ENCODE measurements around the gene SUGCT.

SUGCT gene

GRCh38 chr7:40421433-40421832 lies 286.6 kb downstream of the SUGCT start:
- no peaks in the 10 kb centered on the region for H4K20me1 ChIP-seq (ENCODE audit: insufficient read depth, low read length)
- H3K27me3 ChIP-seq (ENCODE audit: low read depth, low read length), result no peaks in the 10 kb centered on the region
- H3K4me1 ChIP-seq (ENCODE audit: low read length), result 0 out of 2 replicates have a peak, but pooled peaks cover 3% of the 10 kb centered on the region
- H3K9me3 ChIP-seq (ENCODE audit: insufficient read depth, low read length), result no peaks in the 10 kb centered on the region
- no peak overlapping the region for H3K4me2 ChIP-seq (ENCODE audit: low read length)
- H2AFZ ChIP-seq (ENCODE audit: low read depth, low read length), result no peak overlapping the region
- H3K79me2 ChIP-seq (ENCODE audit: low read length), result no peaks in the 10 kb centered on the region
- H3K36me3 ChIP-seq (replicated peaks; ENCODE audit: low read depth, low read length), result no peaks in the 10 kb centered on the region
- no peak for TF ChIP-seq EZH2phosphoT487 (IDR thresholded peaks at IDR 0.05; ENCODE audit: low read depth)
- TF ChIP-seq, protein P1, sequence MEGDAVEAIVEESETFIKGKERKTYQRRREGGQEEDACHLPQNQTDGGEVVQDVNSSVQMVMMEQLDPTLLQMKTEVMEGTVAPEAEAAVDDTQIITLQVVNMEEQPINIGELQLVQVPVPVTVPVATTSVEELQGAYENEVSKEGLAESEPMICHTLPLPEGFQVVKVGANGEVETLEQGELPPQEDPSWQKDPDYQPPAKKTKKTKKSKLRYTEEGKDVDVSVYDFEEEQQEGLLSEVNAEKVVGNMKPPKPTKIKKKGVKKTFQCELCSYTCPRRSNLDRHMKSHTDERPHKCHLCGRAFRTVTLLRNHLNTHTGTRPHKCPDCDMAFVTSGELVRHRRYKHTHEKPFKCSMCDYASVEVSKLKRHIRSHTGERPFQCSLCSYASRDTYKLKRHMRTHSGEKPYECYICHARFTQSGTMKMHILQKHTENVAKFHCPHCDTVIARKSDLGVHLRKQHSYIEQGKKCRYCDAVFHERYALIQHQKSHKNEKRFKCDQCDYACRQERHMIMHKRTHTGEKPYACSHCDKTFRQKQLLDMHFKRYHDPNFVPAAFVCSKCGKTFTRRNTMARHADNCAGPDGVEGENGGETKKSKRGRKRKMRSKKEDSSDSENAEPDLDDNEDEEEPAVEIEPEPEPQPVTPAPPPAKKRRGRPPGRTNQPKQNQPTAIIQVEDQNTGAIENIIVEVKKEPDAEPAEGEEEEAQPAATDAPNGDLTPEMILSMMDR (IDR thresholded peaks at IDR 0.05; ENCODE audit: low read depth, low read length), result no peak
- no peak overlapping the region for H3K27ac ChIP-seq (ENCODE audit: low read length)
- H3K9ac ChIP-seq (ENCODE audit: low read length), result no peak overlapping the region
- no peak overlapping the region for H3K4me3 ChIP-seq (ENCODE audit: low read length)

DNA sequence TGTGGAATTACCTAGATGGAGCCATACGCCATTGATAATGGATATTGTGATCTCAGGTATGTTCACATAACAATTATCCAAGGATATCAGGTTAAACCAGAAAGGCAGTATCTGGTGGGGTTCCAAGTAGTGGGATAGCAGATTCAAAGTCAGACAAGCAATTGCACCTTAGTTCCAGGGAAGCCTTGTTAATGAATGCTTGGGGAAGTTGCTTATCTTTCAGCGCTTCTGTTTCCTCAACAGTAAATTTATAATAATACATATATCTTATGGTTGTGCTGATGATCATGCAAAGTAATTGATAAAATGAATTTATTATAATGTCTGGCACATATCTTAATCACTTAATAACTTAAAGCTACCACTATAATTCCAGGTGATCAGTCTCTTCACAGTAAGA lies 290.9 kb downstream of the SUGCT start:
- Histone ChIP-seq H3K27me3 (ENCODE audit: low read depth, low read length) (no peaks in the 10 kb centered on the region), H3K4me1 (ENCODE audit: low read length) (0 out of 2 replicates have a peak, but pooled peaks cover 3% of the 10 kb centered on the region), H2AFZ (ENCODE audit: low read depth, low read length) (no peak overlapping the region), H3K4me3 (ENCODE audit: low read length) (no peak overlapping the region), H3K36me3 (replicated peaks; ENCODE audit: low read depth, low read length) (no peaks in the 10 kb centered on the region), H3K9me3 (ENCODE audit: insufficient read depth, low read length) (no peaks in the 10 kb centered on the region), H3K9ac (ENCODE audit: low read length) (no peak overlapping the region), H3K4me2 (ENCODE audit: low read length) (no peak overlapping the region), H3K27ac (ENCODE audit: low read length) (no peak overlapping the region), H3K79me2 (ENCODE audit: low read length) (no peaks in the 10 kb centered on the region), H4K20me1 (ENCODE audit: insufficient read depth, low read length) (no peaks in the 10 kb centered on the region)
- TF ChIP-seq EZH2phosphoT487 (IDR thresholded peaks at IDR 0.05; ENCODE audit: low read depth), result no peak
- TF ChIP-seq, protein P1 (IDR thresholded peaks at IDR 0.05; ENCODE audit: low read depth, low read length), result no peak

- Histone ChIP-seq H3K9me3 (ENCODE audit: insufficient read depth, low read length) (no peaks in the 10 kb centered on the region), H3K27ac (ENCODE audit: low read length) (no peak overlapping the region), H3K27me3 (ENCODE audit: low read depth, low read length) (no peaks in the 10 kb centered on the region), H2AFZ (ENCODE audit: low read depth, low read length) (no peak overlapping the region), H3K4me1 (ENCODE audit: low read length) (no peaks in the 10 kb centered on the region), H3K4me2 (ENCODE audit: low read length) (no peak overlapping the region), H4K20me1 (ENCODE audit: insufficient read depth, low read length) (no peaks in the 10 kb centered on the region), H3K79me2 (ENCODE audit: low read length) (no peaks in the 10 kb centered on the region), H3K9ac (ENCODE audit: low read length) (no peak overlapping the region), H3K4me3 (ENCODE audit: low read length) (no peak overlapping the region), H3K36me3 (replicated peaks; ENCODE audit: low read depth, low read length) (no peaks in the 10 kb centered on the region)
- TF ChIP-seq EZH2phosphoT487 (IDR thresholded peaks at IDR 0.05; ENCODE audit: low read depth), result no peak
- TF ChIP-seq, protein P1 (IDR thresholded peaks at IDR 0.05; ENCODE audit: low read depth, low read length), result no peak
Measured at GRCh38 chr7:40428421-40428820, 293.6 kb downstream of the SUGCT start.

GRCh38 chr7:40429826-40430225 lies 295.0 kb downstream of the SUGCT start:
- Histone ChIP-seq H3K27ac (ENCODE audit: low read length) (no peak overlapping the region), H3K4me3 (ENCODE audit: low read length) (no peak overlapping the region), H3K79me2 (ENCODE audit: low read length) (no peaks in the 10 kb centered on the region), H3K9ac (ENCODE audit: low read length) (no peak overlapping the region), H4K20me1 (ENCODE audit: insufficient read depth, low read length) (no peaks in the 10 kb centered on the region), H2AFZ (ENCODE audit: low read depth, low read length) (no peak overlapping the region), H3K4me1 (ENCODE audit: low read length) (no peaks in the 10 kb centered on the region), H3K36me3 (replicated peaks; ENCODE audit: low read depth, low read length) (no peaks in the 10 kb centered on the region), H3K9me3 (ENCODE audit: insufficient read depth, low read length) (no peaks in the 10 kb centered on the region), H3K4me2 (ENCODE audit: low read length) (no peak overlapping the region), H3K27me3 (ENCODE audit: low read depth, low read length) (no peaks in the 10 kb centered on the region)
- TF ChIP-seq, protein P1 (IDR thresholded peaks at IDR 0.05; ENCODE audit: low read depth, low read length), result no peak
- TF ChIP-seq EZH2phosphoT487 (IDR thresholded peaks at IDR 0.05; ENCODE audit: low read depth), result no peak
